H1 (cell line): Measurements from ENCODE around the gene PHKA1. TPM values are rescaled to one million over a fixed set of nuclear protein-coding genes. Genes with fewer than 3 reads are reported as not detected.

Experiments
- CTCF ChIA-PET: fragments of 300-600 bp; sonication (Branson Sonifier 250); formaldehyde crosslinking; loops from one replicate; lab custom pipeline; 2021; ENCODE audit not compliant: partially characterized antibody; lab: Charles Lee
- POLR2A ChIA-PET: fragments of 300-600 bp; sonication (Branson Sonifier 250); formaldehyde crosslinking; loops from one replicate; lab custom pipeline; 2021; ENCODE audit warnings: inconsistent platforms; ENCODE audit not compliant: partially characterized antibody; lab: Charles Lee
- DNase-seq, 2 experiments: peaks; one replicate each; pipeline versions ENCODE4 v3.0.0 to v3.0.0-alpha.2; 2010 to 2022; ENCODE audit warnings: low spot score in 2 of 2, low read depth in 1 of 2, mixed read lengths in 1 of 2
- FAIRE-seq: peaks from 2 replicates; lab custom pipeline; 2011; peaks lifted over from hg19 to GRCh38; lab: Jason Lieb, UNC
- H2AFZ ChIP-seq: 2 replicates; pipeline ENCODE4 v1.8.1; 2012; ENCODE audit warnings: low read length, inconsistent platforms
- H2AK5ac ChIP-seq: 2 replicates; pipeline ENCODE4 v1.6.1; 2013; ENCODE audit warnings: low read depth, low read length
- H2BK120ac ChIP-seq: replicated peaks from 2 replicates; pipeline ENCODE3; 2013; ENCODE audit warnings: low read depth, low read length, inconsistent platforms
- H2BK12ac ChIP-seq: 2 replicates; pipeline ENCODE4 v1.6.1; 2013; ENCODE audit warnings: low read depth, low read length
- H2BK15ac ChIP-seq: 2 replicates; pipeline ENCODE4 v1.6.1; 2013; ENCODE audit warnings: low read length
- H2BK20ac ChIP-seq: 2 replicates; pipeline ENCODE4 v1.6.1; 2013; ENCODE audit warnings: low read length
- H2BK5ac ChIP-seq: 2 replicates; pipeline ENCODE4 v1.6.1; 2013; ENCODE audit warnings: low read depth, low read length
- H3K14ac ChIP-seq: 2 replicates; pipeline ENCODE4 v1.6.1; 2013; ENCODE audit warnings: inconsistent platforms; ENCODE audit not compliant: insufficient read length
- H3K18ac ChIP-seq: 2 replicates; pipeline ENCODE4 v1.6.1; 2013; ENCODE audit warnings: low read length; ENCODE audit errors: extremely low read depth
- H3K23ac ChIP-seq: 2 replicates; pipeline ENCODE4 v1.6.1; 2013; ENCODE audit warnings: inconsistent platforms; ENCODE audit not compliant: insufficient read length
- H3K23me2 ChIP-seq: 2 replicates; pipeline ENCODE4 v1.6.1; 2013; ENCODE audit warnings: low read depth, low read length
- H3K27ac ChIP-seq: 2 replicates; pipeline ENCODE4 v1.6.1; 2011; ENCODE audit warnings: low read depth, low read length, inconsistent platforms
- H3K27me3 ChIP-seq, 4 experiments: replicated peaks in 1 of 4; 1 replicate in 1 of 4; 2 replicates in 3 of 4; pipeline versions ENCODE4 v1.6.1 to v1.8.1; 2011 to 2013; ENCODE audit warnings: low read length in 3 of 4, mild to moderate bottlenecking in 3 of 4, inconsistent platforms in 2 of 4, mixed read lengths in 2 of 4, moderate library complexity in 1 of 4; ENCODE audit not compliant: control insufficient read depth in 3 of 4, insufficient read depth in 3 of 4; ENCODE audit errors: extremely low read depth in 1 of 4
- H3K36me3 ChIP-seq, 4 experiments: 2 replicates each; pipeline versions ENCODE4 v1.6.1 to v1.8.1; 2011 to 2013; ENCODE audit warnings: mild to moderate bottlenecking in 4 of 4, low read length in 3 of 4, moderate library complexity in 2 of 4, control low read depth in 1 of 4, inconsistent platforms in 1 of 4; ENCODE audit not compliant: insufficient read depth in 4 of 4, control insufficient read depth in 2 of 4
- H3K4ac ChIP-seq: replicated peaks from 2 replicates; pipeline ENCODE3; 2013; ENCODE audit warnings: low read length, low read depth, mixed read lengths, inconsistent platforms; ENCODE audit not compliant: insufficient read length
- H3K4me1 ChIP-seq, 4 experiments: replicated peaks in 1 of 4; 1 replicate in 1 of 4; 2 replicates in 3 of 4; pipeline versions ENCODE4 v1.6.1 to v1.8.1; 2011 to 2013; ENCODE audit warnings: low read length in 3 of 4, inconsistent platforms in 2 of 4, mixed read lengths in 1 of 4; ENCODE audit not compliant: insufficient read depth in 4 of 4, control insufficient read depth in 3 of 4
- H3K4me2 ChIP-seq, 2 experiments: 2 replicates each; pipeline versions ENCODE4 v1.6.1 to v1.8.1; 2011 to 2013; ENCODE audit warnings: low read depth in 2 of 2, low read length in 2 of 2, control low read depth in 1 of 2, inconsistent platforms in 1 of 2, mild to moderate bottlenecking in 1 of 2; ENCODE audit not compliant: insufficient read depth in 1 of 2
- H3K4me3 ChIP-seq, 4 experiments: fragments of 200-600, 300-600 bp in 1 of 4; sonication (generic), shearing (Covaris generic), sonication (Bioruptor Twin) in 1 of 4; 2 replicates each; pipeline versions ENCODE4 v1.5.1 to v1.8.1; 2011 to 2016; ENCODE audit warnings: low read length in 4 of 4, low read depth in 3 of 4, control low read depth in 2 of 4, inconsistent platforms in 2 of 4, mild to moderate bottlenecking in 2 of 4, mixed read lengths in 1 of 4, moderate library complexity in 1 of 4; ENCODE audit not compliant: insufficient read depth in 2 of 4; ENCODE audit errors: extremely low read depth in 1 of 4
- H3K56ac ChIP-seq: replicated peaks from 2 replicates; pipeline ENCODE3; 2013; ENCODE audit warnings: low read depth, mild to moderate bottlenecking, mixed read lengths, low read length, inconsistent platforms; ENCODE audit not compliant: insufficient read length
- H3K79me1 ChIP-seq: 2 replicates; pipeline ENCODE4 v1.6.1; 2013; ENCODE audit warnings: low read depth, low read length, control low read depth
- H3K79me2 ChIP-seq, 2 experiments: 2 replicates each; pipeline versions ENCODE4 v1.6.1 to v1.8.1; 2012 to 2013; ENCODE audit warnings: low read length in 2 of 2, mild to moderate bottlenecking in 2 of 2, inconsistent platforms in 1 of 2; ENCODE audit not compliant: insufficient read depth in 2 of 2, control insufficient read depth in 1 of 2
- H3K9ac ChIP-seq, 4 experiments: replicated peaks in 1 of 4; 1 replicate in 1 of 4; 2 replicates in 3 of 4; pipeline versions ENCODE4 v1.6.1 to v1.8.1; 2011 to 2013; ENCODE audit warnings: low read depth in 3 of 4, low read length in 3 of 4, control low read depth in 2 of 4, mild to moderate bottlenecking in 2 of 4, moderate library complexity in 2 of 4, inconsistent platforms in 1 of 4; ENCODE audit errors: extremely low read depth in 1 of 4
- H3K9me3 ChIP-seq, 2 experiments: 2 replicates each; pipeline versions ENCODE4 v1.6.1 to v1.8.1; 2012 to 2013; ENCODE audit warnings: mild to moderate bottlenecking in 2 of 2, moderate library complexity in 2 of 2, control low read depth in 1 of 2, inconsistent platforms in 1 of 2, low read depth in 1 of 2, low read length in 1 of 2, mixed read lengths in 1 of 2; ENCODE audit not compliant: insufficient read depth in 2 of 2
- H4K20me1 ChIP-seq, 2 experiments: replicated peaks in 1 of 2; 2 replicates each; pipeline versions ENCODE3 to v1.8.1; 2011 to 2013; ENCODE audit warnings: inconsistent platforms in 2 of 2, low read length in 2 of 2, mild to moderate bottlenecking in 1 of 2; ENCODE audit not compliant: insufficient read depth in 2 of 2, control insufficient read depth in 1 of 2
- H4K5ac ChIP-seq: 2 replicates; pipeline ENCODE4 v1.6.1; 2013; ENCODE audit warnings: low read length, low read depth, mixed read lengths, inconsistent platforms; ENCODE audit not compliant: insufficient read length
- H4K8ac ChIP-seq: 2 replicates; pipeline ENCODE4 v1.8.0; 2013; ENCODE audit warnings: mild to moderate bottlenecking, moderate library complexity, low read length, inconsistent platforms; ENCODE audit not compliant: insufficient read depth; ENCODE audit errors: extremely low read depth
- H4K91ac ChIP-seq: replicated peaks from 2 replicates; pipeline ENCODE3; 2013; ENCODE audit warnings: low read length, mixed read lengths, inconsistent platforms; ENCODE audit not compliant: insufficient read length
- ASH2L ChIP-seq: fragments of 200-600, 300-600 bp; sonication (generic); IDR thresholded peaks from one replicate; pipeline ENCODE4 v1.7.1; 2017; ENCODE audit warnings: low read length
- CBX5 ChIP-seq: fragments of 300-800, 300-1000 bp; sonication (generic); IDR thresholded peaks from 2 replicates; pipeline ENCODE4 v1.7.1; 2016; ENCODE audit warnings: antibody characterized with exemption, low read length, low read depth
- CHD2 ChIP-seq: IDR thresholded peaks from 2 replicates; pipeline ENCODE4 v1.6.1; 2012; ENCODE audit warnings: low read length, improper control_type of control experiment
- GTF2F1 ChIP-seq: IDR thresholded peaks from 2 replicates; pipeline ENCODE4 v1.6.1; 2012; ENCODE audit warnings: low read depth, low read length, improper control_type of control experiment, borderline replicate concordance
- KDM1A ChIP-seq: fragments of 200-600, 300-600 bp; sonication (generic); IDR thresholded peaks from 2 replicates; pipeline ENCODE4 v1.7.1; 2016; ENCODE audit warnings: mild to moderate bottlenecking, low read length, borderline replicate concordance
- KDM4A ChIP-seq: IDR thresholded peaks from one replicate; pipeline ENCODE4 v1.7.1; 2012; ENCODE audit warnings: low read depth, mild to moderate bottlenecking, moderate library complexity, low read length, inconsistent platforms; ENCODE audit not compliant: severe bottlenecking
- WGBS, 2 experiments: shearing (Covaris generic) in 1 of 2; methylation state at CpG; one replicate each; pipeline versions ENCODE4 v1.1.6 to v1.1.7; 2013 to 2015; ENCODE audit warnings: low lambda C conversion rate in 2 of 2, mixed read lengths in 2 of 2, inconsistent platforms in 1 of 2, low coverage in 1 of 2, missing lambda C conversion rate in 1 of 2; ENCODE audit not compliant: insufficient replicate concordance in 2 of 2, insufficient coverage in 1 of 2, insufficient read length in 1 of 2; ENCODE audit errors: extremely low coverage in 1 of 2, missing lambda C conversion rate in 1 of 2; 5-methylcytosine and 5-hydroxymethylcytosine counted together
- polyA plus RNA-seq, 7 experiments: library from polyadenylated mRNA; depleted of rRNA in 3 of 7; stranded (reverse) in 5 of 7; unstranded in 2 of 7; fragments of >200 nt in 5 of 7; fragments of 200-250 nt in 2 of 7; gene quantifications; 1 replicate in 5 of 7; 2 replicates in 1 of 7; 4 replicates in 1 of 7; pipeline versions ENCODE4 v1.2.1 to v1.2.3, GENCODE V29; 2011 to 2013; ENCODE audit warnings: missing spikeins in 2 of 7, mixed read lengths in 2 of 7
- total RNA-seq: library from RNA; stranded (reverse); fragmentation: NEBNext Ultra II Directional; extraction: Animal tissue kit (Norgen Biotek cat#: 25700); gene quantifications from 2 replicates; pipeline ENCODE4 v1.2.1, GENCODE V29; 2021

Gene PHKA1
- total and polyA plus RNA-seq, 2 of the 8 experiments (the other 6 are each of a cell fraction or from before 2014, with no cell fraction given), result 4.2 to 7.2 TPM

DNA sequence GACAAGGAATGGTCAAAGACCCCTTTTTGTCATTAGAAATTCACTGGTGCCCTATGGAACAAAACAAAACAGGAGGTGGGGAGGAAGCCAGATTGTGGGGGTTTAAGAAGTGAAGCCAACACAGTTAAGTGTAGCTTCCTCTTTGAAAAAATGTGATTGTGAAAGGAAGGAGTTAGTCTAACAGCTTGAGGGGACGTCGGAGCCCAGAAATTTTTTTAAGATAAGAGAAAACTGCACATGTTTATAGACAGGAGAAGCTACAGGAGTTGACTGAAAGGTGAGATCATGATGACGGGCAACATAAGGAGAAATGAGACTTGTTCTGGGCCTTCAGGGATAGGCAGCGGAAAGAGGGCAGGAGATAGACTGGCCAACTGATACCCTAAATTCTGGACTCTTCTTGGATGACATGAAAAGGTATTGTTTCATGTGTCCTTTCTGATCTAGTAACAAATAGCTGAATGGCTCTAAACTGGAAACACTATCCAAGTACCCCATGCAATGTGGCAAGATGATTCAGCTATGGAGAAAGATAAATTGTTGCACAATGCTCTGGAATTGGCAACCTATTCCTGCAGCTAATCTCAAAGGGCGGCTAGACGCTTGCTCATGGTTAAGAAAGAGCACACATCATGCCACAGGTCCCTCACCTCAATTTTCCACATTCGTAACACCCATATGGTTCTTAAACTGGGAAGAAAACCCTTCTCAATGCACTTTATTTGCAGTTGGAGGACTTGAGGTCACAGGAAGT lies 137.8 kb downstream of the PHKA1 start:
- Histone ChIP-seq H3K4me3 (no peak overlapping the region), H4K5ac (no peak overlapping the region), H3K14ac (no peak overlapping the region), H3K4me2 (no peak overlapping the region), H4K20me1 (no peaks in the 10 kb centered on the region), H2BK20ac (no peak overlapping the region), H3K56ac (no peak overlapping the region), H3K9me3 (no peaks in the 10 kb centered on the region), H3K27ac (no peak overlapping the region), H2AK5ac (no peak overlapping the region), H3K18ac (no peak overlapping the region), H3K4ac (no peak overlapping the region), H3K79me2 (no peaks in the 10 kb centered on the region), H4K8ac (no peak overlapping the region), H3K27me3 (no peaks in the 10 kb centered on the region), H3K23me2 (no peaks in the 10 kb centered on the region), H3K36me3 (no peaks in the 10 kb centered on the region), H3K9ac (no peak overlapping the region), H2BK15ac (no peak overlapping the region), H2BK12ac (no peak overlapping the region), H4K91ac (no peak overlapping the region), H3K79me1 (no peaks in the 10 kb centered on the region), H2BK120ac (no peak overlapping the region), H3K23ac (no peak overlapping the region), H3K4me1 (no peaks in the 10 kb centered on the region), H2AFZ (no peak overlapping the region), H2BK5ac (no peak overlapping the region)
- POLR2A ChIA-PET, result no interaction called here
- CTCF ChIA-PET, result interaction anchor here (0.6 kb wide), 1 partner anchor 924 kb away, joined by 3 read pairs; no protein-coding TSS in a partner anchor
- no peak for TF ChIP-seq CHD2
- TF ChIP-seq GTF2F1, result no peak
- no peak for TF ChIP-seq KDM4A
- no peak for TF ChIP-seq ASH2L
- no peak for TF ChIP-seq CBX5
- TF ChIP-seq KDM1A, result no peak
- DNase-seq (no peak), FAIRE-seq (no peak)
- WGBS, 2 experiments, result 89% methylated on average over 7 of the region's 7 CpGs; no CpG with 5 or more reads in 1 of the 2 experiments
